SU-DHL-6 (cell line): ENCODE data around the gene ZFYVE27.

Experiments used
- H2AFZ ChIP-seq: fragments of 200-600 bp; sonication (generic); 2 replicates; pipeline ENCODE4 v1.6.1; 2014; ENCODE audit warnings: low read depth, mild to moderate bottlenecking, moderate library complexity, mixed read lengths, antibody characterized with exemption, low read length; ENCODE audit not compliant: severe bottlenecking
- H3F3A ChIP-seq: fragments of 200-600 bp; shearing (Covaris generic); 2 replicates; pipeline ENCODE4 v1.6.0; 2016; ENCODE audit warnings: antibody characterized with exemption, mild to moderate bottlenecking; ENCODE audit not compliant: insufficient read depth
- H3K27ac ChIP-seq: fragments of 200-600 bp; sonication (generic); 2 replicates; pipeline ENCODE4 v1.5.1; 2016; ENCODE audit warnings: low read depth, mild to moderate bottlenecking, low read length, moderate library complexity, mixed read lengths
- H3K27me3 ChIP-seq: fragments of 200-600 bp; sonication (generic), shearing (Covaris generic); 2 replicates; pipeline ENCODE4 v1.6.0; 2014; ENCODE audit warnings: mild to moderate bottlenecking, low read length
- H3K36me3 ChIP-seq: fragments of 200-600 bp; sonication (generic); 2 replicates; pipeline ENCODE4 v1.6.1; 2014; ENCODE audit warnings: mild to moderate bottlenecking, low read length, mixed read lengths
- H3K4me2 ChIP-seq: fragments of 300-600, 200-600 bp; shearing (Covaris generic), sonication (generic); 2 replicates; pipeline ENCODE4 v1.6.0; 2014; ENCODE audit warnings: low read length, low read depth, mild to moderate bottlenecking; ENCODE audit not compliant: poor library complexity, severe bottlenecking
- H3K4me3 ChIP-seq: fragments of 200-600 bp; sonication (generic); 2 replicates; pipeline ENCODE4 v1.5.1; 2014; ENCODE audit warnings: antibody characterized with exemption, low read length, mild to moderate bottlenecking, mixed read lengths; ENCODE audit not compliant: insufficient read depth, poor library complexity, severe bottlenecking
- H3K79me2 ChIP-seq: fragments of 200-600 bp; sonication (generic); 2 replicates; pipeline ENCODE4 v1.6.1; 2014; ENCODE audit warnings: mild to moderate bottlenecking, low read length, moderate library complexity; ENCODE audit not compliant: insufficient read depth
- H3K9ac ChIP-seq: fragments of 200-600 bp; sonication (generic); 2 replicates; pipeline ENCODE4 v1.7.0; 2014; ENCODE audit warnings: mild to moderate bottlenecking, low read length
- H3K9me2 ChIP-seq: fragments of 200-600 bp; sonication (generic); replicated peaks from 2 replicates; pipeline ENCODE4 v1.6.1; 2014; ENCODE audit warnings: low read length; ENCODE audit not compliant: insufficient read depth
- H3K9me3 ChIP-seq: fragments of 200-600 bp; sonication (generic); 2 replicates; pipeline ENCODE4 v1.6.1; 2014; ENCODE audit warnings: low read length, mixed read lengths; ENCODE audit not compliant: insufficient read depth
- H4K20me1 ChIP-seq: fragments of 200-600 bp; sonication (generic); 2 replicates; pipeline ENCODE4 v1.6.1; 2014; ENCODE audit warnings: low read depth, mild to moderate bottlenecking, antibody characterized with exemption, low read length, moderate library complexity, mixed read lengths
- EZH2phosphoT487 ChIP-seq: fragments of 200-600 bp; sonication (generic), shearing (Covaris generic); conservative IDR thresholded peaks from 2 replicates; pipeline ENCODE4 v1.6.1; 2018; ENCODE audit warnings: mild to moderate bottlenecking, antibody characterized with exemption, low read length, moderate library complexity, mixed read lengths
- TF ChIP-seq, protein P1 (sequence below): fragments of 200-600 bp; sonication (generic); IDR thresholded peaks from one replicate; pipeline ENCODE4 v1.5.1; 2017; ENCODE audit warnings: antibody characterized with exemption, mild to moderate bottlenecking, low read length, moderate library complexity; ENCODE audit not compliant: insufficient read depth, poor library complexity, severe bottlenecking

Gene ZFYVE27

GRCh38 chr10:97761331-97761865 is 24.5 kb downstream of the ZFYVE27 start:
- no peak overlapping the region for H3K27ac ChIP-seq
- H3K79me2 ChIP-seq: no peaks in the 10 kb centered on the region
- no peaks in the 10 kb centered on the region; the same call in 1 of the 2 replicates for H4K20me1 ChIP-seq
- H2AFZ ChIP-seq: no peak overlapping the region
- H3K4me2 ChIP-seq: no peak overlapping the region
- no peak overlapping the region for H3K4me3 ChIP-seq
- H3K9ac ChIP-seq: no peak overlapping the region
- H3F3A ChIP-seq: no peaks in the 10 kb centered on the region
- H3K9me3 ChIP-seq: no peaks in the 10 kb centered on the region
- no peaks in the 10 kb centered on the region for H3K36me3 ChIP-seq
- no peaks in the 10 kb centered on the region for H3K27me3 ChIP-seq
- TF ChIP-seq, protein P1, sequence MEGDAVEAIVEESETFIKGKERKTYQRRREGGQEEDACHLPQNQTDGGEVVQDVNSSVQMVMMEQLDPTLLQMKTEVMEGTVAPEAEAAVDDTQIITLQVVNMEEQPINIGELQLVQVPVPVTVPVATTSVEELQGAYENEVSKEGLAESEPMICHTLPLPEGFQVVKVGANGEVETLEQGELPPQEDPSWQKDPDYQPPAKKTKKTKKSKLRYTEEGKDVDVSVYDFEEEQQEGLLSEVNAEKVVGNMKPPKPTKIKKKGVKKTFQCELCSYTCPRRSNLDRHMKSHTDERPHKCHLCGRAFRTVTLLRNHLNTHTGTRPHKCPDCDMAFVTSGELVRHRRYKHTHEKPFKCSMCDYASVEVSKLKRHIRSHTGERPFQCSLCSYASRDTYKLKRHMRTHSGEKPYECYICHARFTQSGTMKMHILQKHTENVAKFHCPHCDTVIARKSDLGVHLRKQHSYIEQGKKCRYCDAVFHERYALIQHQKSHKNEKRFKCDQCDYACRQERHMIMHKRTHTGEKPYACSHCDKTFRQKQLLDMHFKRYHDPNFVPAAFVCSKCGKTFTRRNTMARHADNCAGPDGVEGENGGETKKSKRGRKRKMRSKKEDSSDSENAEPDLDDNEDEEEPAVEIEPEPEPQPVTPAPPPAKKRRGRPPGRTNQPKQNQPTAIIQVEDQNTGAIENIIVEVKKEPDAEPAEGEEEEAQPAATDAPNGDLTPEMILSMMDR: no peak
- no peak for TF ChIP-seq EZH2phosphoT487
- H3K9me2 ChIP-seq: no peaks in the 10 kb centered on the region

GRCh38 chr10:97762056-97762455 is 25.1 kb downstream of the ZFYVE27 start:
- H4K20me1 ChIP-seq: no peaks in the 10 kb centered on the region; the same call in 1 of the 2 replicates
- no peaks in the 10 kb centered on the region for H3K27me3 ChIP-seq
- no peak overlapping the region for H2AFZ ChIP-seq

GRCh38 chr10:97762816-97763215 is 25.9 kb downstream of the ZFYVE27 start:
- no peaks in the 10 kb centered on the region for H3F3A ChIP-seq
- H3K9ac ChIP-seq: no peak overlapping the region
- H3K27ac ChIP-seq: no peak overlapping the region
- H3K9me2 ChIP-seq: no peaks in the 10 kb centered on the region
- H4K20me1 ChIP-seq: no peaks in the 10 kb centered on the region; the same call in 1 of the 2 replicates
- no peaks in the 10 kb centered on the region for H3K79me2 ChIP-seq
- TF ChIP-seq, protein P1: no peak
- no peak for TF ChIP-seq EZH2phosphoT487
- no peaks in the 10 kb centered on the region for H3K36me3 ChIP-seq
- H3K9me3 ChIP-seq: no peaks in the 10 kb centered on the region
- no peaks in the 10 kb centered on the region for H3K27me3 ChIP-seq
- no peak overlapping the region for H2AFZ ChIP-seq
- H3K4me3 ChIP-seq: no peak overlapping the region
- no peak overlapping the region for H3K4me2 ChIP-seq

More at GRCh38 chr10:97762056-97762455, 25.1 kb downstream of the ZFYVE27 start:
- no peaks in the 10 kb centered on the region for H3K79me2 ChIP-seq
- H3K36me3 ChIP-seq: no peaks in the 10 kb centered on the region
- H3K4me3 ChIP-seq: no peak overlapping the region
- H3K9me3 ChIP-seq: no peaks in the 10 kb centered on the region
- H3K4me2 ChIP-seq: no peak overlapping the region
- H3K9me2 ChIP-seq: no peaks in the 10 kb centered on the region
- H3K27ac ChIP-seq: no peak overlapping the region
- no peak overlapping the region for H3K9ac ChIP-seq
- no peaks in the 10 kb centered on the region for H3F3A ChIP-seq
- TF ChIP-seq EZH2phosphoT487: no peak
- TF ChIP-seq, protein P1: no peak
